GM21526 (cell line): ENCODE results near the gene TRIM47.
A peak's percentile ranks its signal among the peaks of the same experiment; 100 is the strongest.
"Not testable (repeated sequence)": the region's sequence is repeated elsewhere in the genome, so short reads cannot be mapped to it uniquely, and the experiment has no call there.

Experiments
- ATAC-seq: cut with Tn5 transposase; IDR thresholded peaks from one replicate; pipeline ENCODE4 v1.9.1; 2021; ENCODE audit warnings: moderate library complexity; ENCODE audit not compliant: unreplicated experiment, low FRiP score

TRIM47 gene

GRCh38 chr17:75872434-75873351 is 5.7 kb downstream of the TRIM47 start:
- no peak for ATAC-seq

- ATAC-seq = not testable (repeated sequence)
Measured at GRCh38 chr17:75870228-75870627, 8.2 kb downstream of the TRIM47 start.

DNA sequence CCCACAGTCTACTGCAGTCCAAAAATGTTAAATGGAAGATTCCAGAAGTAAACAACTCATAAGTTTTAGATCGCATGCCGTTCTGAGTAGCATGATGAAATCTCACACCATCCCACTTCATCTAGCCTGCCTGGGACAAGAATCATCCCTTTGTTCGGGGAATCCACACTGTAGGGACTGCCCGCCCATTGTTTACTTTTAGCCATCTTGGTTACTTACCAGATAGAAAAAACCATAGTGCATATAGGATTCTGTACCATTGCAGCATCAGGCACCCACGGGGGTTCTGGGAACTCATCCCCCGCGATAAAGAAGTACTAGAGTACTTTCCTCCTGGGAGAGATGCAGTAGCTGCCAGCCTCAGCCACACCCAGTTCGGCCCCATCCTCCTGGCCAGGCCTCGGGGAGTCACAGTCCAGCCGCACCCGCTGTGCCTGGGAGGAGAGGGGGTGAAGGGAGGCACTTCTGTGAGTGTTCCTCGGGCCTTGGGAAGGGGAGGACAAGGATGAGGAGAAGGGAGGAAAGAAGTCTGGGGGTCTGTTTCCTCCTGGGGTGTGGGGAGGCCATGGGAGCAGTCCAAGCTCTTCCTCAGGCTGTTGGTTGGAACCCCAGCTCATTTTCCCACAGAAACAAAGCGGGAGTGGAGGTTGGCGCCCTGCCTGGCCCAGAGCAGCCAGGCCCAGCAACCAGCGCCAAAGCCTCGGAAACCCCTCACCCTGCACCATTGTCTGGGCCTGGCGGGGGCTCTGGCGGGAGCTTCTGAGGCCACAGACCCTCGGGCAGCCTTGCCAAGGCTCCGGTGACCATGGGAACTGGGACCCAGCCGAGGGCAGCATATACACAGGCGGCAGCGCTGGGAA is 8.9 kb downstream of the TRIM47 start:
- no peak for ATAC-seq

DNA sequence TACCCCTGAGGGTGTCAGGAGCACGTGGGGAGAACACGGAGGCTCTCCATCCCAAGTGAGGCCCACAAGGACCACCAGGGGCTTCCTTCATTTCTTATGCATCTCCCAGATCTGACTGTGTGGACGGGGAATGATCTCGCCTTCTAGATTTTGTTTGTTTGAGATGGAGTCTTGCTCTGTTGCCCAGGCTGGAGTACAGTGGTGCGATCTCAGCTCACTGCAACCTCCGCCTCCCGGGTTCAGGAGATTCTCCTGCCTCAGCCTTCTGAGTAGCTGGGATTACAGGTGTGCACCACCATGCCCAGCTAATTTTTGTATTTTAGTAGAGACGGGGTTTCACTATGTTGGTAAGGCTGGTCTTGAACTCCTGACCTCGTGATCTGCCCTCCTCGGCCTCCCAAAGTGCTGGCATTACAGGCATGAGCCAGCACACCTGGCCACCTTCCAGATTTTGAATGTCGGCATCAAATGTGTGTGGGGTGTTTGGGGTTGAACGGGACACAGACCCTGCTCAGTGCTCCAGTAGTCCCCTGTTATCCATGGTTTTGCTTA is 9.6 kb downstream of the TRIM47 start:
- not testable (repeated sequence) for ATAC-seq

DNA sequence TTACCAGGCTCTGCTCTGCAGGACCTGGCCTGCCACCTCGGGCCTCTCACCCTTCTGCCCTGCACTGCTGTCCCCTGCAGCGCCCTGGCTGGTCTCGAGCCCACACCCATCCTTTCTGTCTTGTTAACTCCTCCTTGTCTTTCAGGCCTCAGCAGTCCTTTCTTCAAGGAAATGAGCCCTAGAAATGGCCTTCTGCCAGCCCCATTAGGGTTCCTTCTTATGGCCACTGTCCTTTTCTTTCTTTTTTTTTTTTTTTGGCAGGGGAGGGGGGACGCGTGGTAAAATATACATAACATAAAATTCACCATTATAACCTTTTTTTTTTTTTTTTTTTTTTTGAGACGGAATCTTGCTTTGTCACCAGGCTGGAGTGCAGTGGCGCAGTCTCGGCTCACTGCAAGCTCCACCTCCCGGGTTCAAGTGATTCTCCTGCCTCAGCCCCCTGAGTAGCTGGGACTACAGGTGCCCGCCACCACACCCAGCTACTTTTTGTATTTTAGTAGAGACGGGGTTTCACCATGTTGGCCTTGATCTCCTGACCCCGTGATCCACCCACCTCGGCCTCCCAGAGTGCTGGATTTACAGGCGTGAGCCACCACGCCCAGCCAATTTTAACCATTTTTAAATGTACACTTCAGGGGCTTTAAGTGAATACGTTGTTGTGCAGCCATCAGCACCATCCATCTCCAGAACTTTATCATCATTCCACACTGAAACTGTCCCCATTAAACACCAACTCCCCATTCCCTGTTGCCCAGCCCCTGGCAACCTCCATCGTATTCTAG is 12.8 kb downstream of the TRIM47 start:
- not testable (repeated sequence) for ATAC-seq

DNA sequence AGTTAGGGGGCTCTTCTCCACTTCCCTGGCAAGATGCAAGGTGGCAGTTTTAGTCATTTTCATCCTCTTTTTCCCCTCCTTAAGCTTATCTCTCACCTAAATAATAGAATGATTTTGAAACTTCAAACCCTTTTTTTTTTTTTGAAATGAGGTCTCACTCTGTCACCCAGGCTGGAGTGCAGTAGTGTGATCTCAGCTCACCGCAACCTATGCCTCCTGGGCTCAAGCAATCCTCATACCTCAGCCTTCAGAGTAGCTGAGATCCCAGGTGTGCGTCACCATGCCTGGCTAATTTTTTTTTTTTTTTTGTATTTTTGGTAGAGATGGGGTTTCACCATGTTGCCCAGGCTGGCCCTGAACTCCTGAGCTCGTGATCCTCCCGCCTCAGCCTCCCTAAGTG is 13.5 kb downstream of the TRIM47 start:
- ATAC-seq = not testable (repeated sequence)

DNA sequence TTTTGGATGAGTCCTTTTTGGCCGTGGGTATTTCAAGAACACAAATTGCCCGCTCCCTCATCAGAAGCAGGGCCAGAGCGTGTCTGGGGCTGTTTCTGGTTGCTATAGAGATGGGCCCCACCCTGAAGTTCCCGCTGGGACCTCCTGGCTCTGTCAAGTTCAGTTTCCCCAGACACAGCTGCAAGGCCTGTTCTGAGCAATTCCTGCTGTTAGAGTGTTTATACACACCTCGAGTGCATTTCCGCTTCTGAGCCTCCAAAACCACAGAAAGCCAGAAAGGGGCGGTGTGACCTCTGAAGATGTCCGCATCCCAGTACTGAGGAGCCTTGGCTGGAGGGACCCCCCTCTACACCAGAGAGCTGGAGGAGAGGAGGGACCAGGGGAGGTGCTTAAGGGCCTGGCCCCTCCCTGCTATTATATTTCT is 13.9 kb downstream of the TRIM47 start:
- peak; percentile 68 for ATAC-seq

DNA sequence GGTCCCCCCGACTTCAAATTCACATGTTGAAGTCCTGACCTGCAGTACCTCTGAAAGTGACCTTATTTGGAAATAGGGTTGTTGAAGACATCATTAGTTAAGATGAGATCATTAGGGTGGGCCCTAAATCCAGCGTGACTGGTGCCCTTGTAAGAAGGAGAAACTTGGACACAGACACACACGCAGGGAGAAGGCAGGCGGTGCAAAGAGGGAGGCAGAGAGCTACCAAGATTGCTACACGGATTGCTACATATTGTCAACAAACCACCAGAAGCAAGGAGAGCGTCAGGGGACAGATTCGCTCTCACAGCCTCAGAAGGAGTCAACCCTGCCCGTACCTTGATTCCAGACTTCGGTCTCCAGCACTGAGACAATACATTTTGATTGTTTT is 16.5 kb downstream of the TRIM47 start:
- ATAC-seq = no peak

- ATAC-seq = not testable (repeated sequence)
Measured at GRCh38 chr17:75859358-75859757, 19.0 kb downstream of the TRIM47 start.

DNA sequence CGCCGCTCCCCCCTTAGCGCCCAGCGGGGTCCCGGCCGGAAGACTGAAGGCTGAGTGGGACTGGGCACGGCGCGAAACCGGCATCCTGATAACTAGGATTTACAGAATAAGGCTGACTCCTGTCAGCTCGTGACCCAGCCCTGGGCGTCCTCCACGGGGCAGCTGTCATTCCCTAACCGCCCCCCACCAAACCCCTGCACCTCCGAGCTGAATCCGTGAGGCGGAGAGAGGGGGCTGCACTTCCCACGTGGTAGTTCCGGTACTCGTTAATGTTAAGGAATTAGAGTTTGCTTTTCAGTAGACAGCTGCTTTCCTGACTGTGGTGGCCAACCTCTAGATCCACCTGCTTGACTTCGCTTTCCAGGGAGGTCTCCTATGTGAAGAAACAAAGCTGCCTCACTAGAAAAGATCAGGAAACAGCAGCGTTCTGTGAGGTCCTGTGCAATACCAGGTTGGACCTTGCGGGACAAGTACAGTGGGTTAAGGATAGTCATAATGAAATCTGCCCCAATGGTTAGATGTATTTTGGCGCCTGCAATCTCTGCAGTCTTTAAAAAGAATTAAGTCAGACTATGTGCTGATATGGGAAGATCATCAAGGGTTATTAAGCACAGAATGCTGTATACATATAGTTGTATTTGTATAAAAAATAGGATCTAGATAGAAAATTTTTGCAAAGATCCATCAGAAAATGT is 22.2 kb downstream of the TRIM47 start:
- ATAC-seq = no peak

DNA sequence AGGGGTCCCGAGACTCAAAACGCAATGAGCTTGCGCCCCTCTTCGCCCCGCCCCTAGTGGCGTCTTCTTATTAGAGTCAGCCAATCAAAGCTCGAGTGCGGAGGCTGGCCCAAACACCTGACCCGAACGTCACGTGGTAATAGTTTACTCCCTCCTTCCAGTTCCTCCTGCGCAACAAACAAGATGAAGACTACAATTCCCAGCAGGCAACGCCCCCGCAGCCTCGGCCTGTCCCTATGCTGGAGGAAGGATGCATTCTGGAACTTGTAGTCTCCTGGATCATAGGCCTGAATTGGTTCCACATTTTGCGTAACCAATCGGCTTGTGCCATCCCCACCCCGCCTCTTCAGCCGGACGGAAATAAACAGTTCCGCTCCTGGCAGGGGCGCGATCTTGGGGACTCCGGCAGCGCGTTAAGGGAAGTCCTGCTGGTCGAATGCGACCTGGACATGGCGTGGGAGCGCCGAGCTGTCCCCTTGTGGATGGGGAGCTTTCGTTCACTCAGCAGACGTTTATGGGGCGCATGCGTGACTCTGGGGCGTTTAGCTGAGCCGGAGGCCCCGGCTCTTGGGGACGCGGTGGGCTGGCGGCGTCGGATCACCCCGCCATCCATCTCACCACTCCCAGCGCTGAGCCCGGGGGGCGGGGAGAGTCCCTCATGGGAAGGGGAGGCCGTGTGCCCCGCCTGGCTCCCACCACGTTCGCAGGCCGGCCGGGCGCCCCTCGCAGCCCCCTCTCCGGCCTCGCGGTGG is 22.9 kb downstream of the TRIM47 start, which contains the start of gene WBP2:
WBP2 (minus strand) TSS at position 26 of the 752 bp plus-strand sequence. CDS start 38 bp downstream, outside the sequence.
- ATAC-seq = peak; percentile 86

DNA sequence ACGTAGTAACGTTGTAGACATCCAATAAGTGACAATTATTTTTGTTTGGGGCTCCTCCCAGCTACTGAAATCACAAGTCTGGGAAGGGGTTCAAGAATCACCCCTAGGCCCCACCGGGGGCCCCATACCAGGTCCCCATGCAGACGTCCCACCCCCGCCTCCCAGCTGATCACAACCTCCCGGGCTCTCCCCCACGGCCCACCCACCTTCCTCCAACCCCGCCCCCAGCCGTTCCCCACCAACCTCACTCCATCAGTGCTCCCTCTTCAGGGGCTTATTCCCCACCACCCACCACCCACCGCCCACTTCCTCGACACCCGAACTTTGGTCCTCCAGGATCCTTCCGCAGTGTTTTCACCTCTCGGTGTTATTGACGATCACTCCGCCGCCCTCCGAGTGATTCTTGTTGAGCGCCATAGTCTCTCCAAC is 23.5 kb downstream of the TRIM47 start:
- no peak for ATAC-seq

DNA sequence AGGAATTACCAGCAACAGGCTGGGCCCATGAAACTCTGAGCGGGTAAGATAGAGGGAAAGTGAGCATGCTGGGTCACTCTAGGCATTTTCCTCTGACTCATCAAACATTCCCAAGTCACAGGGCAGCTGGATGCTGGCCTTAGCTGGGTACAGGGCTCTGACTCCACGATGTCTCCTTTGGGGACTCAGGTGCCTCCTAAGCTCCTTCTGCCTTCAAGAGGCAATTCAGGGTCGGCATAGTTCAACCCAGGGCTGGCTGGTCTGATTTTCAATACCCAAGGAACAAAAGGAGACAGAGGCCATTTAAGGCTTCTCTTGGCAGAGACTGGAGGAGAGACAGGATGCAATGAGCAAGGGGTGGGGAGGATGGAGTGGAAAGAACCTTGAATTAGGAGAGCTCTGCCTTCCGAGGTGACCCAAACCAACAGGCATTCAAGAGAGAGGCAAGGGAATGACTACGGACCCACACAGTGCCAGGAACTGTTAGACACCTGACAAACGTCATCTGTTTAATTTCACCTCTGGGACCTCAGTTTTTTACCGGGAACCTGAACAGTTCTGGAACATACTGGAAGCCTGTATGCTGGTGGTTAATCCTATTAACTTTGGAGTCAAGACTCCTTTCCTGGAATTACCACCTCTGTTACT is 24.2 kb downstream of the TRIM47 start:
- ATAC-seq = no peak

DNA sequence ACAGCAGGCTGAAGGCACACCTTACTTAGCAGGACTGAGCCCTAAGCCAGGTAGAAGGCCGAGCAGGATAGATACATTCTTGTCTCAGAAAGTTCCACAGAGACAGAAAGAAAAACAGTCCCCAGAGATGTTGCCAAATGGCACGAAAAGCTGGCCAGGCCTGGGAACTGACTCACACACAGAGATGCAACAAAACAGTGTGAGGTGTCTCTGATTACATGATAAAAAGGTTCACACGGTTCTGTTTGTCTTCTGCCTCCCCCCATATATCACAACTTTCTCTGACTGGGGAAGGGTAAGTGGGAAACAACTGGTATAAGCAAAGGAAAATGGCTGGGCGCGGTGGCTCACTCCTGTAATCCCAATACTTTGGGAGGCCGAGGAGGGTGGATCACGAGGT is 24.9 kb downstream of the TRIM47 start:
- ATAC-seq = no peak

DNA sequence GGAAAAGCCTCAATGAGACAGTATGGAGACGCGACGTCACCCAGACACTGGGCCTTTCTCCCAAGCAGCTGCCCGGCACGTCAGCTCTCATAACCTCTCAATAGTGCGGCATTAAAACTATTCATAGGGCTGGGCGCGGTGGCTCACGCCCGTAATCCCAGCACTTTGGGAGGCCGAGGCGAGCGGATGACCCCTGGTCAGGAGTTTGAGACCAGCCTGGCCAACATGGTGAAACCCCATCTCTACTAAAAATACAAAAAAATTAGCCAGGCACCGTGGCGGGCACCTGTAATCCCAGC is 26.7 kb downstream of the TRIM47 start:
- not testable (repeated sequence) for ATAC-seq

GRCh38 chr17:75850928-75851692 is 27.3 kb downstream of the TRIM47 start:
- ATAC-seq = no peak

- no peak for ATAC-seq
Measured at GRCh38 chr17:75849724-75850123, 28.7 kb downstream of the TRIM47 start.

DNA sequence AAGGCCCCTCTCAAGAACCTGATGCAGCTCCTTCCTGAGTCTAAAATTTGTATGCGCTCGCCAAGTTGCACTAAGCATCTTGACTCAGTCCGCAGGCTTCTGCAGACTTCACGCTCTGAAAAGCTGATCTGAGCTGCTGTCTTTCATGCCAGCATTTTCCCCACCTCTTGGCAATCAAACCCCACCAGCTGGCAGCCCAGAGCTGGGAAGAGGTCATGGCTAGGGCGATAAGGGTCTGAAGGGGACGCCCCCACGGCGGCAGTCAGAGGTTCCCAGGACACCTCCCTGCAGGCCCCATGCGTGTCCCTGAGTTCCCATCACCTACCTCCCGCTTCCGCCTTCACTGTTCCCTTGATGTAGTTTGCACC is 29.1 kb downstream of the TRIM47 start:
- ATAC-seq = no peak
